Measurements from ENCODE around the gene PMIS2.

GRCh38 chr19:35540356-35540927, 45.5 kb upstream of the PMIS2 start:
- TF ChIP-seq CTCF (IDR thresholded peaks at IDR 0.05) (no peak), POLR2AphosphoS5 (IDR thresholded peaks at IDR 0.05; ENCODE audit: low read depth, low read length) (no peak), TCF7L2 (IDR thresholded peaks at IDR 0.05; ENCODE audit: low read depth, low read length) (no peak)

Data from Panc1 (cell line).